Peyer's patch (tissue), 4 donors: ENCODE measurements around the gene TXNDC2. TPM values are rescaled to one million over a fixed set of nuclear protein-coding genes. Genes with fewer than 3 reads are reported as not detected.
A peak's percentile ranks its signal among the peaks of the same experiment; 100 is the strongest.

ENCODE experiments used
- DNase-seq, 3 donors: peaks; one replicate each; pipeline ENCODE4 v3.0.0-alpha.2; 2017 to 2019
- H3K27ac ChIP-seq, 4 donors: fragments of 200-600 bp; sonication (generic); one replicate each; pipeline ENCODE4 v1.5.1; 2016 to 2019
- H3K27me3 ChIP-seq, 2 donors: fragments of 200-600 bp; sonication (generic); one replicate each; pipeline ENCODE4 v1.5.1; 2019
- H3K36me3 ChIP-seq, 3 donors: fragments of 200-600 bp; sonication (generic); one replicate each; pipeline ENCODE4 v1.5.1; 2016 to 2019
- H3K4me1 ChIP-seq, 4 donors: fragments of 200-600 bp; sonication (generic); one replicate each; pipeline ENCODE4 v1.5.1; 2016 to 2019
- H3K4me3 ChIP-seq, 4 donors: fragments of 200-600 bp; sonication (generic); 1 replicate in 3 of 4; 2 replicates in 1 of 4; pipeline ENCODE4 v1.5.1; 2016 to 2019; ENCODE audit warnings: mild to moderate bottlenecking in 1 of 4
- H3K9me3 ChIP-seq, 4 donors: fragments of 200-600 bp; sonication (generic); one replicate each; pipeline ENCODE4 v1.5.1; 2016 to 2019; ENCODE audit warnings: mild to moderate bottlenecking in 1 of 4
- POLR2A ChIP-seq, 2 donors: fragments of 450-650 bp; IDR thresholded peaks; one replicate each; pipeline ENCODE4 v1.5.1; 2017; ENCODE audit warnings: antibody characterized with exemption in 2 of 2, mild to moderate bottlenecking in 2 of 2, moderate library complexity in 2 of 2
- total RNA-seq, 4 donors: library from RNA; depleted of rRNA; stranded (reverse); fragments of >200 nt; gene quantifications; one replicate each; pipeline ENCODE4 v1.1.0, GENCODE V29; 2016
- TF ChIP-seq, protein P1 (sequence below), 6 experiments: fragments of 450-650 bp in 4 of 6; fragments of 200-600 bp in 2 of 6; sonication (generic) in 1 of 6; IDR thresholded peaks; one replicate each; pipeline ENCODE4 v1.5.1; 2017 to 2019; ENCODE audit warnings: antibody characterized with exemption in 6 of 6, mild to moderate bottlenecking in 3 of 6, moderate library complexity in 1 of 6

TXNDC2 gene
- total RNA-seq, 4 donors from 2014 or later: not detected

DNA sequence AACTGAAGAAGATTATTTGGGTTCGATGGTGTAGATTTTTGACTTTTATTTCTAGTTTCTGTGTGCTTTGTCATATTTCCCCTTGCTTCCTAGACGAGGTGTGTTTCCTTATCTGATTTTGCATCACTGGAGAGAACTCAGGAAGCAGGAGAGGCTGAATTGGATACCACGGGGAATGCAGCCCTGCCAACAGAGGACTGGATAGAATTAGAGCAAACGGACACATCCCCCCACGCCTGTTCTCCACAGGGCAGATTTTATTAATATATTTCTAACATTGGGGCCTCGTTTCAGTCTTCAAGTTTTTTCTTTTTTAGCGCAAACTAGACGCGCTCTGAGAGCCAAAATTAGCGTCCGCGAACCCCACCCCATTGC, 27.4 kb downstream of the TXNDC2 start:
- Histone ChIP-seq H3K27me3 (no peaks in the 10 kb centered on the region), H3K9me3 (no peaks in the 10 kb centered on the region), H3K27ac (peak overlapping the region; percentile 97 to 100 (median 100)), H3K4me1 (peaks cover 0 to 23% (median 9%) of the 10 kb centered on the region in 4 donors), H3K36me3 (no peaks in the 10 kb centered on the region), H3K4me3 (peak overlapping the region; percentile 90 to 99 (median 95))
- TF ChIP-seq, protein P1, sequence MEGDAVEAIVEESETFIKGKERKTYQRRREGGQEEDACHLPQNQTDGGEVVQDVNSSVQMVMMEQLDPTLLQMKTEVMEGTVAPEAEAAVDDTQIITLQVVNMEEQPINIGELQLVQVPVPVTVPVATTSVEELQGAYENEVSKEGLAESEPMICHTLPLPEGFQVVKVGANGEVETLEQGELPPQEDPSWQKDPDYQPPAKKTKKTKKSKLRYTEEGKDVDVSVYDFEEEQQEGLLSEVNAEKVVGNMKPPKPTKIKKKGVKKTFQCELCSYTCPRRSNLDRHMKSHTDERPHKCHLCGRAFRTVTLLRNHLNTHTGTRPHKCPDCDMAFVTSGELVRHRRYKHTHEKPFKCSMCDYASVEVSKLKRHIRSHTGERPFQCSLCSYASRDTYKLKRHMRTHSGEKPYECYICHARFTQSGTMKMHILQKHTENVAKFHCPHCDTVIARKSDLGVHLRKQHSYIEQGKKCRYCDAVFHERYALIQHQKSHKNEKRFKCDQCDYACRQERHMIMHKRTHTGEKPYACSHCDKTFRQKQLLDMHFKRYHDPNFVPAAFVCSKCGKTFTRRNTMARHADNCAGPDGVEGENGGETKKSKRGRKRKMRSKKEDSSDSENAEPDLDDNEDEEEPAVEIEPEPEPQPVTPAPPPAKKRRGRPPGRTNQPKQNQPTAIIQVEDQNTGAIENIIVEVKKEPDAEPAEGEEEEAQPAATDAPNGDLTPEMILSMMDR (IDR thresholded peaks at IDR 0.05): no peak
- no peak for TF ChIP-seq POLR2A (IDR thresholded peaks at IDR 0.05)
- DNase-seq: no peak

DNA sequence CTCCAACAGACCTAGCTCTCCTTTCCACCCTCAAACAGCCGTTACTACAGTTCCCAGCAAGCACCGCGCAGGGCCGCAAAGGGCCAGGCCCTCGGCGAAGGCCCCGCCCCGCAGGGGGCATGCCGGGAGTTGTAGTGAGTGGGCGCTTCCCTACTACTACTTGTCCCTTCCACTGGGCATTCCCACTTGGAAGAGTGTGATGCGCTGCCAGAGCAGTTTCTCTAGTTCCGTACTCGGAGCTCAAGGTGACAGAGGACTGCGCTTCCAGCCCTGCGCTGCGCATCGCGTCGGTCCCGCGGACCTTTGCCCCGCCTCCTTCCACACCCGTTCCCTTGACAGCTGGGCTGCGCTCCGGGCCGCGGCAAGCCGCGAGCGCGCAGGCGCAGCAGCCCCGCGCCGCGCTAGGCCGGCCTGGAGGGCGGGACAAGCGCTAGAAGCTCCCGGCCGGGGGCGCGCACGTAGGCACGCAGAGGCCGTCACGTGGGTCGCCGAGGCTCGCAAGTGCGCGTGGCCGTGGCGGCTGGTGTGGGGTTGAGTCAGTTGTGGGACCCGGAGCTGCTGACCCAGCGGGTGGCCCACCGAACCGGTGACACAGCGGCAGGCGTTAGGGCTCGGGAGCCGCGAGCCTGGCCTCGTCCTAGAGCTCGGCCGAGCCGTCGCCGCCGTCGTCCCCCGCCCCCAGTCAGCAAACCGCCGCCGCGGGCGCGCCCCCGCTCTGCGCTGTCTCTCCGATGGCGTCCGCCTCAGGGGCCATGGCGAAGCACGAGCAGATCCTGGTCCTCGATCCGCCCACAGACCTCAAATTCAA, 28.0 kb downstream of the TXNDC2 start, which contains the start of gene VAPA:
VAPA (plus strand) TSS at position 491 of the 808 bp plus-strand sequence; CDS start at position 732, 241 bp downstream.
- TF ChIP-seq, protein P1 (IDR thresholded peaks at IDR 0.05): no peak
- peak; percentile 95 for TF ChIP-seq POLR2A (IDR thresholded peaks at IDR 0.05)
- Histone ChIP-seq H3K27ac (peak within 1 kb of the TSS; percentile 97 to 100 (median 100)), H3K9me3 (no peaks in the 10 kb centered on the region), H3K36me3 (no peaks in the 10 kb centered on the region), H3K4me3 (peak within 1 kb of the TSS; percentile 90 to 99 (median 95)), H3K27me3 (no peaks in the 10 kb centered on the region), H3K4me1 (peaks cover 0 to 29% (median 12%) of the 10 kb centered on the region in 4 donors)
- peak; percentile 92 to 98 (median 97) for DNase-seq

DNA sequence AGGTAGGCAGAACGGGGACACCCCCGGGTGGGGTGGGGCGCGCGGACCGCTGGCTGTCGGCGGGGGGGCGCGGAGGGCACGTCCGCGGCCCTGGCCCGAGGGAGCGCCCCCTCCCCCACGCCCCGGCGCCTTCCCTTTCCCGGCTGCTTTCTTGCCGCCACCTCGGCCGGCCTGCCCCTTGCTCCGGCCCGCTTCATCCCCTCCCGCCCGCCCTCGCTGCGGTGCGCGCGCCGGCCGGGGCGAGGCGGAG, 28.5 kb downstream of the TXNDC2 start:
- TF ChIP-seq, protein P1 (IDR thresholded peaks at IDR 0.05): no peak
- TF ChIP-seq POLR2A (IDR thresholded peaks at IDR 0.05): no peak
- H3K4me1 ChIP-seq: peaks cover 0 to 35% (median 14%) of the 10 kb centered on the region in 4 donors
- no peak for DNase-seq
- peak overlapping the region; percentile 90 to 99 (median 95) for H3K4me3 ChIP-seq
- H3K9me3 ChIP-seq: no peaks in the 10 kb centered on the region
- no peaks in the 10 kb centered on the region for H3K36me3 ChIP-seq
- H3K27ac ChIP-seq: peak overlapping the region; percentile 97 to 100 (median 100)
- no peaks in the 10 kb centered on the region for H3K27me3 ChIP-seq

DNA sequence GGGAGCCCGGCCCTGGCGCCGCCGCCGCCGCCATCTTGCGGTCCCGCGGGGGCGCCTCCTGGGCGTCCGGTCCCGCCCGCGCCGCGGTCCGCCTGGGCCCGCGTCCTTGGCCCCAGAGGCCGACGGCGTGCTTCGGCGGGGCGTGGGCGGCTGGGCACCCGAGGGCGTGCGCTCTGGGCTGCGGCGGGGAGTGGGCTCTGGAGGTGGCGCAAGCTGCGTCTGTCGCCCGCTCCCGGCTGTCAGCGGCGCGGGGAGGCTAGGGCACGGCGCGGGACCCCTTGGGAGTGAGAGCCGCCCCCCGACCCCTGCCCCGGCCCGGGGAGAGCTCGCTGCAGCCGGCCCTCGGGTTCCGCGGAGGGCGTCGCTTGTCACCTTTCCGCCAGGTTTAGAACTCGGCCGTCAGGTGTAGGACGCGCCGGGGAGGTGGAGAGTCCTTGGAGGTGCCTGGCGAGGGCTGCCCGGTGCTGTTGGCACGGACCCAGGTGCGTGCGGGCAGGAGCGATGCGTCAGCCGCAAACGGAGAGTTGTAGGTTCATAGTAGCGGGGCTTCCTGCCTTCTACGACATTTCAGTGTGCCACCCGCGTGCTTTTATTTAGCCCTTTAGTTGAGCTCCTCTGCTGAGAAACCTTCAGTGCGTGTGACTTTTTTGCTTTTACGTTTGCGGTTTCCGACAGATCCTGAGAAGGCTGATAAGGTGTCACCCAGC, 29.0 kb downstream of the TXNDC2 start:
- TF ChIP-seq, protein P1 (IDR thresholded peaks at IDR 0.05): no peak
- peak; percentile 33 to 48 for TF ChIP-seq POLR2A (IDR thresholded peaks at IDR 0.05)
- Histone ChIP-seq H3K27ac (peak overlapping the region; percentile 97 to 100 (median 100)), H3K4me1 (peaks cover 0 to 39% (median 14%) of the 10 kb centered on the region in 4 donors), H3K9me3 (no peaks in the 10 kb centered on the region), H3K4me3 (peak overlapping the region; percentile 90 to 99 (median 95)), H3K27me3 (no peaks in the 10 kb centered on the region), H3K36me3 (no peaks in the 10 kb centered on the region)
- DNase-seq: peak; percentile 67 to 89 (median 87)

DNA sequence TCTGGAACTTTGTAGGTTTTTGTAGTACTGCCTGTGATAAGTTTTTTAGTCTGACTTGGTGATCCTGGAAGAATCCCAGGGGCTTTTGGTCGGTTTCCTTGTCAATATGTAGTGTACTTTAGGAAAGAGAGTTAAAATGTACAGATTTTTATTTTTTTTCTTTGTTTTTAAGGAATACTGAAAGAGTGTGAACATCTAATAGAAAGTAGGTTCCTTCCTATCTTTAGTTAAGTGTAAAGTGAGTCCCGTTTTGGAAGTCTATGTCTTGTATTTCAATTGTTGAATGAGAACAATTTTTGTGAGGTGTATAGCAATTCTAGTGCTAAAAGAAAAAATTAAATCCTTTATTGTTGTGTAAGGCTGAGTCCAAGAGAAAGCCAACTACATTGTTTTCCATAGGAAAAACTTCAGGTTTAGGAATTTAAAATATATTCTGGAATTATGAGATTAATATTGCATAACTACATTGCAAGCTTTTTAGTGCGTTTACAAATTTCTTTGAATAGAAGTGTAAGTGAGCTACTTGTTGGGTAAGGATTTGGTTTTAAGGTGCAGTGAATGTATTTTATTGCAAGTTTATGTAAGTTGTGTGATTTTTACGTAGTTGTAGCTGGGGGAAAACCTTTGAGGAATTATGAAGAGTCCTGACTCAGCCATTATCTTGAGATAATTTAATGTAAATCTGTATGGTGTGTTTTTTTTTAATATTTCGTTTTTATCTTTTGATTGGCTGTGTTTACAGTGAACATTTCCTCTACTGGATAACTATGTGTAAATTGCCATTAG, 29.7 kb downstream of the TXNDC2 start:
- TF ChIP-seq, protein P1 (IDR thresholded peaks at IDR 0.05): no peak
- no peak for TF ChIP-seq POLR2A (IDR thresholded peaks at IDR 0.05)
- Histone ChIP-seq H3K9me3 (no peaks in the 10 kb centered on the region), H3K4me1 (peaks cover 0 to 47% (median 18%) of the 10 kb centered on the region in 4 donors)

More for the DNA sequence above, 29.7 kb downstream of the TXNDC2 start:
- Histone ChIP-seq H3K27ac (peak overlapping the region; percentile 97 to 100 (median 100)), H3K4me3 (peak overlapping the region; percentile 90 to 99 (median 95)), H3K36me3 (no peaks in the 10 kb centered on the region), H3K27me3 (no peaks in the 10 kb centered on the region)
- no peak for DNase-seq
